Raji (cell line): ENCODE measurements around the gene TNRC18.

ENCODE experiments used
- POLR2A ChIP-seq: IDR thresholded peaks from 2 replicates; pipeline ENCODE4 v1.6.1; 2011; ENCODE audit warnings: low read depth, low read length, control low read depth; ENCODE audit not compliant: insufficient read depth

TNRC18 gene

DNA sequence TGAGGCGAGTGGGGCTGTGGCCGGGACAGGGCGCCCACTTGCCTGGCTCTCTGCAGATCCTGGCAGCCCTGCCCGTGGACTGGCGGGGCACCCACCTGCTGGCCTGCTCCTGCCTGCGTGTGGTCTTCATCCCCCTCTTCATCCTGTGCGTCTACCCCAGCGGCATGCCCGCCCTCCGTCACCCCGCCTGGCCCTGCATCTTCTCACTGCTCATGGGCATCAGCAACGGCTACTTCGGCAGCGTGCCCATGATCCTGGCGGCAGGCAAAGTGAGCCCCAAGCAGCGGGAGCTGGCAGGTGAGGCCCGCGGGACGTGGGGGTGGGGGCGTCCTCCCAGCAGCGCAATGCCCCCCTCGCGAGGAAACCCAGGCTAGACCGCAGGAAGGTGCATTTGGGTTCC is 123.3 kb downstream of the TNRC18 start:
- TF ChIP-seq POLR2A = no peak

DNA sequence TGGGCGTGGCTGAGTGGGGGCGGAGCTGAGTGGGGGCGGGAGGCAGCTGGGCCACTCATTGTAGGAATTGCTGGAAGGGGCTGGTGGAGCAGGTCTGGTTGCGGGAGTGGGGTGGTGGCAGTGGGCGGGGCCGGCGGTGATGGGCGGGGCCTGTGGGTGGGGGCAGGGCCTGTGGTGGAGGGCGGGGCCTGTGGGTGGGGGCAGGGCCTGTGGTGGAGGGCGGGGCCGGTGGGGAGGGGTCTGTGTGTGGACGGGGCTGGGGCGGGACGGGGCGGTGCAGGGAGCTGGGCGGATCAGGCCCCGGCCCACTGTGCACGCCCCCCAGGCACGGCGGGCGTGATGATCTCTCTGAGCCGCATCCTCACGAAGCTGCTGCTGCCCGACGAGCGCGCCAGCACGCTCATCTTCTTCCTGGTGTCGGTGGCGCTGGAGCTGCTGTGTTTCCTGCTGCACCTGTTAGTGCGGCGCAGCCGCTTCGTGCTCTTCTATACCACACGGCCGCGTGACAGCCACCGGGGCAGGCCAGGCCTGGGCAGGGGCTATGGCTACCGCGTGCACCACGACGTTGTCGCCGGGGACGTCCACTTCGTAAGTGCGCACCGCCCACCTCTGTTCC is 126.9 kb downstream of the TNRC18 start:
- no peak for TF ChIP-seq POLR2A

DNA sequence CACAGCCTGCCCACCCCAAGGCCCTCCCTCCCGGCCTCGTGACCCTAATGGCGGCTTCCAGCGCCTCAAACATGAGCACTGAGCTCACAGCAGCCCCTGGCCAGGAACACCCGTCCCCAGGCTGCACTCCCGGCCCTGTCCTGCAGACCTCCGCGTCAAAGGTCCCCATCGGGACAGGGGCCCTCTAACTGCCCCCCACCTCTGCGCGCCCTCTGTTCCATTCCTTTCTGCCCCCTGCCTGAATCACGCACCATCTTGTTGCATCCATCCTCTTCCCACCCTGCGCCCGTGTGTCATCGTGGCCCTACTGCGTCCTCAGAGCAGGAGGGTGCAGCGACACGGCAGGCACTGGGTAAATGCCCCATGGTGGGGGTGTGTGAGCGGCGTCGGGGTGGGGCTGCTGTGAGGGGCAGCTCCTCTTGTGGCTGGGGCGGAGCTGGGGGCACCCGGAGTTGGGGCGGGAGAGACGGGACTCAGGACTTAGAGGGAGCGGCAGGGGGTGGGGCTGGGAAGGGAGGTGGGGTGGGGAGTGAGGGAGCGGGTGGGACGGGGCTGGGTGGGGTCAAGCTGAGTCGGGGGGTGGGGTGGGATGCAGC is 127.5 kb downstream of the TNRC18 start:
- no peak for TF ChIP-seq POLR2A

DNA sequence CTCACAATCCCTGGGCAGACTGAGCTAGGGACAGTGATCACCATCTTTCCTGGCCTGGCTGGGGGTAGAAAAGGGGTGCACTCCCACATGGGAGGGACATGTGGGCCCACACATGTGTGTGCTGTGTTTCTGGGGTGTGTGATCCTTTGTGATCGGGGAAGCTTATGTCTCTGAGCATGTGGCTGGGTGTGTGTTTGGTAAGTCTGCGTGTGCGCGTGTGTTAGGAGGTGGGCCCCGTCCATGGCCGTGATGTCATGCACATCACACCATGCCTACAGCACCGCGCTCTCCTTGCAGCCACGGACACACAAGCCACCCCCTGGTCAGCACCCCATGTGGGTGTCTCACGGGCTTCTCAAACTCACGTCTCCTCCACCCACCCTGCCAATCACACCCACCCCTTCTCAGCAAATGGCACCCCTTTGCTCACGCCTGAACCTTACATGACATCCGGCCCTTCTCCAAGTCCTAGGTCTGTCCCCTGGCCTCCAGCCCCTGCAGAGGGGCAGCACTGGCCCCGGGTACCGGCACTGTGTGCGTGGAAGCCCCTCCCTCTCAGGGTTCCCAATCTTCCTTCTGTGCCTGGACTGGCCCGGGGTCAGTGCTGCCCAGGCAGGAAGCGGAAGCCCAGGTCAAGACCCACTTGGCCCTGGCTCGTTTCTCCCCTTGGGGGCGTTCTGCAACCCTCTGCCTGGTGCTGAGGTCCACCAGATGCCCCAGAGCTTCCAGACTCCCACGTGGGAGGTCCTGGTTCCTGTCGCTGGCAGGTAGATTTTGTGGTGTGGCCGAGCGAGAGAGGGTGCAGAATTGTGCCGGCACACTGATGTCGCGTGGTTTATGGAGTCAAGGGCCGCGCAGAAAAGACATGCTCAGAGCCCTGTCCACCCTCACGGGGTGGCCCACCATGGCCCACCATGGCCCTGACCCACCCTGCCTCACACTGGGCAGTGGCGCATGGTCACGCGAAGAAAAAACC is 128.3 kb downstream of the TNRC18 start:
- TF ChIP-seq POLR2A = no peak

DNA sequence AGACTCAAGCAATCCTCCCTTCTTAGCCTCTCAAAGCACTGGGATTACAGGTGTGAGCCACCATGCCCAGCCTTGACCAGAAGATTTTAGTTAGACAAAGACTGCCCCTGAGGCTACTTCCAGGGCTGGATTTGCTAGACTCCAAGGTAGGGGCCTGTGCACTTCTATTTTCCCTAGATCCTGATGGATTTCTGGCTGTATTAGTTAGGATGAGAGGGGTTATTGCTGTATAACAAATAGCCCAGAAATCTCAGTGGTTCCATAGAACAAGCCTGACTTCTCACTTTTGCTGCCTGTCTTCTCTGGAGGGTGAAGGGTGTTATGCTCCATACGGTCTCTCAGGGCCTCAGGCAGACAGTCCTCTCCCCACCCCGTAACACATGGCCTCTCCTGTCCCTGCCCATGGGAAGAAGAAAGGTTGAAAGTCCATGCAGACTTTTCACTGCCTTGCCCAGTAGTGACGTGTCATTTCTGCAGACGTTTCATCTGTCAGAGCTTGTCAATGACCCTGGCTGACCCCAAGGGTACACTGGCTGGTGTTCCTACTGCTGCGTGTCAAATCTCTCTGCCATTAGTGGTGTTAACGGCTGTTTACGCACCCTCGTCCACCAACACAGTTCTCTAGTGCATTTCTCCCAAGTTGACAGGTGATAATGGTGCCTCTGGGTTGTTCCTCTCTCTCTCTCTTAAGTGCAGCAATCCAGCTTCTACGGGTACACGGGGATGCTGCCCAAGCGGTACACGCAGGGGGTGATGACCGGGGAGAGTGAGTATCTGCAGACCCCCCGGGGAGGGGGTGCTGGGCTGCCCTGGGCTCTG is 129.3 kb downstream of the TNRC18 start:
- TF ChIP-seq POLR2A = no peak

DNA sequence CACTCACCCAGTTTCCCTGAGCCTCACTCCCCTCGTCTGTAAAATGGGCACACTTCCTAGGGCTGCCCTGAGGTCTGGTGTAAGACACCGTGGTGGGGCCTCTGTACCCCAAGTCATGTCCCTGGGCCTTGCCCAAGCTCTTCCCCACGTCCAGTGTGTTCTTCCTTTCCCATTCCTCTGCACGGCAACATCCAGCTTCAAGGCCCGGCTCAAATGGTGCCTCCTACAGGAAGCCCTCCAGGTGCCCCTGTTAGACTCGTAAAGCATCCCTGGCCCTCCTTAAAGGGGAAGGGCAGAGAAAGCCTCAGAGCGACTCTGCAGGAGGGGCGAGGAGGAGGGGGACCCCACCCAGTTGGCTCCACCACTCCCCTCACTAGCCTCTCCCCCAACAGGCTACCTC is 132.3 kb downstream of the TNRC18 start:
- TF ChIP-seq POLR2A = no peak

DNA sequence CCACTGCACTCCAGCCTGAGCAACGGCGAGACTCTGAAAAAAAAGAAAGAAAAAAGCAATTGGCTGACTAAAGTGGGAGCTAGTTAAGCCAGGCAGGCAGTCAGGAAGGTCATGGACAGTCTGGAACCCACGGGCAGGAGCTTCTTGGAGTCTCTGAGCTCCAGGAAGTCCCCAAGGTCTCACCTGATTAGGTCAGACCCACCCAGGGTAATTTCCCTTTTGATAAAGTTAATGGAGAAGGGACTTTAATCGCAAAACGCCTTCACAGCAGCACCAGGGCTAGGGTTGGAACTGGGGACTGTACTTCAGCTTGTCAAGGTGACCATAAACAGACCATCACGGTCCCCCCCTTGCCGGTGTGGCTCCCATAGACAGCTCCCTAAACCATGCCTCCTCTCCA is 134.3 kb downstream of the TNRC18 start:
- no peak for TF ChIP-seq POLR2A

DNA sequence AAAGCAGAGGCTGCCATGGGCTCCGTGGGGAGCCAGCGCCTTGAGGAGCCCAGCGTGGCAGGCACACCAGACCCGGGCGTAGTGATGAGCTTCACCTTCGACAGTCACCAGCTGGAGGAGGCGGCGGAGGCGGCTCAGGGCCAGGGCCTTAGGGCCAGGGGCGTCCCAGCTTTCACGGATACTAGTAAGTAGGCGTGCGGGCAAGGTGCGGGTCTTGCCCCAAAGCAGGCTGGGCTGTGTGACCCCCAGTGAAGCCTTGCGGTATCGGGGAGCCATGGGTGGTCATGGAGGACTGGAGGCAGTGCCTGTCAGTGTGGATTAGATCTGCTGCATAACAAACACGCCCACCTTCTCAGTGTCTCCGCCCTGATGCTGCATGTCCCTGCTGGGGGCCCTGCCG is 135.8 kb downstream of the TNRC18 start:
- TF ChIP-seq POLR2A = no peak

DNA sequence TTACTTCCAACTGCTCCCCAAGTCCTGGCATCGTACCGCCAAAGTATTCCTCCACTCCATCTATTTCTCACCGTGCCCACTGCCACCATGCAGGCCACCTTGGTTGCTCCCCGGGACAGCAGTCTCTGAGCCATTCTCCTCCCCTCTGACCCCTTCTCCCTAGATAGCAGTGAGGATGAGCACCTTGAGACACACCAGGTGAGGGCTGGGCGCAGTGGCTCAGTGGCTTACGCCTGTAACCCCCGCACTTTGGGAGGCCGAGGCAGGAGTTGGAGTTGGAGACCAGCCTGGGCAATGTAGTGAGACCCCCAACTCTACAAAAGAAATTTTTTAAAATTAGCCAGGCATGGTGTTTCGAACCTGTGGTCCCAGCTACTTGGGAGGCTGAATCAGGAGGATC is 136.7 kb downstream of the TNRC18 start:
- no peak for TF ChIP-seq POLR2A

DNA sequence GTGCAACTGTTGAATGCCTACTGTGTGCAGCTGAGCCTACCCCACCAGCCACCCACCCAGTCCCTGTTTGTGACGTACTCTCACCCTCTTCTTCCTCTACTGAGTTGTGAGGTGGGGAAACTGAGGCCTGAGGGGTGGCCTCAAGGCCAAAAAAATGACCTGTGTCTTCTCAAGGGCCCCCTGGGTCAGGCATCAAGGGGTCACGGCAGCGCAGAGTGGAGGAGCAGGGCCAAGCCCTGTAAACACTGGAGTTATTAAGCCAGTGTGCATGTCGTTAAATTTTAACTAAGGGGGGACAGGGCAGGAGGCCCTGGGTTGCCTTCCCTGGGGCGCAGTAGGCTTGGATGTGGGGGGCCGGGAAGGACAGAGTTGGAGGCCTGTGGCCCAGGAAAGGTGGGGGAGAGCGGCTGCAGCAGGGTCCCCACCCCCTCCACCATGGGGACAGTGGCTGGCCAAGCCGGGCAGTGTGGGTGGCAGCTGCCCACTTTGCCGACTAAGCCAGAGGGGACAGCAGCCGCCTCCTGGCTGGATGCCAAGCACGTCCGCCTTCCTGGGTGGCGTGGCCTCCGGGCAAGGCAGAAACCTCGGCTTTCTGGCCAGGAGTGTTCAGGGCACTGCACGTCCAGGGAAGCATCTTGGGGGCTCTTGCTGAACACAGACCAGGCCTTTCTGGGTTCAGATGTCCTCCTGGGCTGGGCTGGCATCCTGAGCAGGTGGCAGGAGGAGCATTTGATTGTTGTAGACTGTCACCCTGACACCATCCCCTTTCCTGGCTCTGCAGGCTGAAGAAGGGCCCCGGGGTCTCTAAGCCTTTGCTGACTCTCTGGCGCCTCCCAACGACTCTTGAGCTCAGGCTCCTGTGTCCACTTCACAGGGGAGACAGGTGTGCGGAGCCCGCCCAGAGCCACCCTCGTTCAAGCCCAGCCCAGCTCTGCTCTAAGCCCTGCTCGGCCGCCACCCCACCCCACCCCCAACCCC is 139.0 kb downstream of the TNRC18 start:
- TF ChIP-seq POLR2A = no peak

DNA sequence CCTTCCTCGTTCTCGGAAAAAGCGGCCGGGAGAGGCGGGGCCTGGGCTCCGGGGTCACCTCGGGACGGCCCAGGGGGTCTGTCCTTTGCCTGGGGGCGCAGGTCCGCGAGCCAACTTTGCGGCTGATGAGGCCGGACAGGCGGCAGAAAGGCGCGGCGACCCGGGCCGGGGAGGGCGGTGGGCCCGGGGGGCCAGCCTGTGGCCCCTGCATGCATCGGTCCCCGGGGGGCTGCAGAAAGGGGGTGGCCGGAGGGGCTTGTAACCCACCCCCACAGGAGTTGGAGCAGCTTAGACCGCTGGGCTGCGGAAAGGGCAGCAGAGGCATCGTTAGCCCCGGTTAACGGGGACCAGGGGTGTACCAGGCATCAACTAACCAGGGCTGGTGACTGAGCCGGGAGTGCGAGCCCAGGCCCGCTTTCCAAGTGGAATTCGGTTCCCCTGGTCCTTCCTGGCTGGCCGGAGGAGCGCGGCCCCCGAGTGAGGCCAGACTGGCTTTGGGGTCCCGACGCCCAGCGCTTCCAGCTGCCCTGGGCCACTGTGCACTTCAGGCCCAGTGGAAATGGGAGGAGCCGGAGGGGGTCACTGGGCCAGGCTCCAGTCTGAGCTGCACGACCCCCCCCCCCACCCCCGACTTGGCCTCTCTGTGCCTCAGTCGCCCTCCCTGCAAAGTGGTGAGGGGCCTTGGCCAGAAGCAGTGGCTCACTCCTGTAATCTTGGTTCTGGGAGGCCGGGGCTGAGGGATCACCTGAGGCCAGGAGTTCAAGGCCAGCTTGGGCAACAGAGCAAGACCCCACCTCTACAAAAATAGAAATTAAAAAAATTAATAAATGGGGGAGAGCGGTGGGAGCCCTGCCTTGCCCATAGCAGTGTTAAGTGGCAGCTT is 140.0 kb downstream of the TNRC18 start:
- TF ChIP-seq POLR2A = no peak

DNA sequence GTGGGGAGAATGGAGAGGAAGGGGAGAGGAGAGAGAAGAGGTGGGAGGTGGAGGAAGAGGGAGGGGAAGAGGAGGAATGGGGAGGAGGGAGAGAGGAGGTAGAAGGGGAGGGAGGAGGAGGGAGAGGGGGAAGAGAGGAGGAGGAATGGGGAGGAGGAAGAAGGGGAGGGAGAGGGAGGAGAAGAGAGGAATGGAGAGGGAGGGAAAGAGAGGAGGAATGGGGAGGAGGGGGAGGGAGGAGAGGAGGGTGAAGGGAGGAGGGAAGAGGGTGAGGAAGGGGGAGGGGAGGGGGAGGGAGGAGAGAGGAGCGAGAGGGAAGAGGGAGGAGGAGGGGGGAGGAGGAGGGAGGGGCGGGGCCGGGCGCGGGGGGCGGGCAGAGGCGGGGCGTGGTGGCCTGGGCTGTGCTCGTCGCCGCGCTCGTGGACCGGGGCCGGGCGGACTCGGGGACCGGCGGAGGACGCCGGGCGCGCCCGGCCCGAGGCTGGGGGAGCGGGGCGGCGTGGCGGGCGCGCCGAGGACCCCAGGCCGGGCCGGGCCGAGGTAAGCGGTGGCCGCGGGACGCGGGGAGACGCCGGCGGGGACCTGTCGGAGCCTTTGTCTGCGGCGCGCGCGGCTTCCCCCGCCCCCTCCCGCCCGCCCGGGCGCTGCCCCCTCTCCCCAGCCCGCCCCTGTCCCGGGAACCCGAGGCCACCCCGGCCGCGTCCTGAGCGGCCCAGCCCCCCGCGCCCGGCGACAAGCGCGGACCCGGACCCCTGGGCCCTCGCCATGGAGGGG is 140.9 kb downstream of the TNRC18 start, which contains the start of gene SLC29A4:
SLC29A4 (plus strand) TSS at position 401 of the 774 bp plus-strand sequence. CDS start 4,874 bp downstream, outside the sequence.
- no peak for TF ChIP-seq POLR2A
